Measurements from ENCODE around the gene TYR.
"Not testable (repeated sequence)": the region's sequence is repeated elsewhere in the genome, so short reads cannot be mapped to it uniquely, and the experiment has no call there.

Gene TYR

GRCh38 chr11:89293965-89294679 is 116.4 kb downstream of the TYR start:
- Histone ChIP-seq H3K4me2 (no peak overlapping the region), H3K9ac (no peak overlapping the region), H3K27me3 (no peaks in the 10 kb centered on the region), H3K9me3 (no peaks in the 10 kb centered on the region), H4K20me1 (no peaks in the 10 kb centered on the region), H3K27ac (no peak overlapping the region), H3K36me3 (no peaks in the 10 kb centered on the region), H3K4me1 (no peaks in the 10 kb centered on the region), H3K4me3 (no peak overlapping the region)
- TF ChIP-seq Cebpa-rat (IDR thresholded peaks at IDR 0.05): no peak

GRCh38 chr11:89295023-89295422 is 117.3 kb downstream of the TYR start:
- H3K36me3 ChIP-seq, H3K27ac ChIP-seq, H3K4me2 ChIP-seq, H3K9me3 ChIP-seq, H3K9ac ChIP-seq, H4K20me1 ChIP-seq, H3K27me3 ChIP-seq, H3K4me1 ChIP-seq, H3K4me3 ChIP-seq: not testable (repeated sequence)

DNA sequence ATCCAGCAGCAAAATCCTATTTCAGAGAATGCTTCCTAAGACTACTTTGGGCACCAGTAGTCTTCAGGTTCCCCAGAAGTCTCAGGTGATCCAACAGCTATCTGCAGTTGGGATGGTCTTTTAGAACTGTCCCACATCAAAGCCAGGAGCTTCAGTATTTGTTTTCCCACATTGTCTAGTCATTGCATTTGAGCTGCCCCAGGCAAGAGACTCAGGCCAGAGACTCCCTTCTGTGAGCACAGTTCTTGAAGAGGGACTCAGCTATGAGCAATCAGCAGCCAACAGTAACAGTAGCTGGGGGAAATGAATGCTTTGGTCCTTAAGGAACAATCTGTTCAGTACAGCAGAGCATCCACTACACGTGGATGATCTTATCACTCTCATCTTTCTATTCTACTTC is 125.4 kb downstream of the TYR start:
- not testable (repeated sequence) for H3K9ac ChIP-seq, H3K9me3 ChIP-seq, H3K27me3 ChIP-seq, H3K4me1 ChIP-seq, H3K36me3 ChIP-seq, H4K20me1 ChIP-seq, H3K4me3 ChIP-seq, H3K4me2 ChIP-seq, H3K27ac ChIP-seq

DNA sequence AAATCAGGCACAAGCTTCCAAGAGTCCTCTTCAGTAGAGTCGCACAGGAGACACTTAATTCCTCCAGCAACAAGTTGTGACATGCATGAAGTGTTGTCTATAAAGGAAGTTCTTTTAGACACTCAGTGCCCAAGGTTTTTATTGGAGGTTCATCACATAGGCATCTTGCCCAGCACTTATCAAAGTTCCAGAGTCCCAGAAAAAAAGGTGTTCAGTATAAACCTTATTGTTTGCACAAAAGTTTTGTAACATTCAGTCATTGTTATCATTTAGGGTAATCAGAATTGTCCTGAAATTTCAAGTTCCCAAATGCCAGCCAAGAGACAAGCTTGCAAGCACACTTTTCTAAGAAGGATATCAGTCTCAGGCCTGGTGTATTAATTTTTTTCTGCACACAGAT is 130.6 kb downstream of the TYR start:
- H3K9me3 ChIP-seq, H3K9ac ChIP-seq, H3K27me3 ChIP-seq, H3K4me3 ChIP-seq, H3K4me1 ChIP-seq, H3K27ac ChIP-seq, H4K20me1 ChIP-seq, H3K4me2 ChIP-seq, H3K36me3 ChIP-seq: not testable (repeated sequence)

GRCh38 chr11:89309321-89309985 is 131.8 kb downstream of the TYR start:
- H3K36me3 ChIP-seq, H3K27ac ChIP-seq, H4K20me1 ChIP-seq, H3K4me3 ChIP-seq, H3K4me2 ChIP-seq, H3K9me3 ChIP-seq, H3K4me1 ChIP-seq, H3K9ac ChIP-seq, H3K27me3 ChIP-seq: not testable (repeated sequence)

- not testable (repeated sequence) for H3K27ac ChIP-seq, H3K4me1 ChIP-seq, H3K36me3 ChIP-seq, H3K9me3 ChIP-seq, H4K20me1 ChIP-seq, H3K9ac ChIP-seq, H3K4me2 ChIP-seq, H3K4me3 ChIP-seq, H3K27me3 ChIP-seq
Observed at GRCh38 chr11:89310607-89311006, 132.9 kb downstream of the TYR start.

DNA sequence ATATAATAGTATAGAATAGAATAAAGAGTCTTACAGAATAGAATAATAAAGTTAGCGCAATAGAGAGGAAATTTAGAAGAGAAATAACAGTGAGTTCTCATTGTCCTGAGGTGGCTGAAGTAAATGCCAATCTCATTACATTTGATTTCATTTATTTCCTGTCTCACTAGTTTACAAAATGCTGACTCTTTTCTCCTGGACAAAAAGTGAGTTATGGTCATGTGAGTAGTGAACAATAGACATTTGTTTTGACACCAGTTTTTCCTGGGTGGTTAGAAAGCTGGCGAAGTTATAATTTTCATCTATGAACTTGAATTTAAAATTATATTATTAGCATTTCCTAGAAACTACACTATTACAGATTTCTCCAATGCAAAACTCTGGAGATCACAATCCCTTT is 143.7 kb downstream of the TYR start:
- Histone ChIP-seq H3K4me3 (no peak overlapping the region), H3K9me3 (no peaks in the 10 kb centered on the region), H3K36me3 (no peaks in the 10 kb centered on the region), H3K27ac (no peak overlapping the region), H3K27me3 (no peaks in the 10 kb centered on the region), H4K20me1 (no peaks in the 10 kb centered on the region), H3K9ac (no peak overlapping the region), H3K4me1 (no peaks in the 10 kb centered on the region), H3K4me2 (no peak overlapping the region)
- TF ChIP-seq Cebpa-rat (IDR thresholded peaks at IDR 0.05): no peak

DNA sequence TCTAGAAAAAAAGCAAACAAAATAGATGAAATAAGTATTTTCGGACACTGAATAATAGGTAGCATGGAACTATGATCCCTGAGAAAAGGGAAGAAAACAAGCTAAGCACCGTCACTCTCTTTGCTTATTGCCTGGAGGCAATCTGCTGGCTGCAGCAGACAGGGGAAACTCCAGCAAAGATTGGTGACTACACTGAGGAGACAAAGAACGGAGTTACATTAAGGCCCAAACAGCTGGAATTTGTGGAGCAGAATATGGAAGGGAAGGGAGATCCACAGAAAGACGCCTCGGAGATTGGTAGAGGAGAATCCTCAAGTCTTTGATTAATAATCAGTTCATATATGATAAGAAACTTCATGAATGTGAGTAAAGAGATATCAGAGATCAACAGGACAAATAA is 150.2 kb downstream of the TYR start:
- H4K20me1 ChIP-seq: no peaks in the 10 kb centered on the region
- no peak overlapping the region for H3K9ac ChIP-seq
- no peak overlapping the region for H3K4me3 ChIP-seq
- no peaks in the 10 kb centered on the region for H3K27me3 ChIP-seq
- no peak for TF ChIP-seq Cebpa-rat (IDR thresholded peaks at IDR 0.05)
- H3K36me3 ChIP-seq: no peaks in the 10 kb centered on the region
- no peak overlapping the region for H3K27ac ChIP-seq
- no peak overlapping the region for H3K4me2 ChIP-seq
- no peaks in the 10 kb centered on the region for H3K4me1 ChIP-seq
- no peaks in the 10 kb centered on the region for H3K9me3 ChIP-seq

GRCh38 chr11:89331940-89332339 is 154.3 kb downstream of the TYR start:
- not testable (repeated sequence) for H3K9me3 ChIP-seq, H3K27ac ChIP-seq, H3K9ac ChIP-seq, H3K4me3 ChIP-seq, H4K20me1 ChIP-seq, H3K36me3 ChIP-seq, H3K4me1 ChIP-seq, H3K27me3 ChIP-seq, H3K4me2 ChIP-seq

DNA sequence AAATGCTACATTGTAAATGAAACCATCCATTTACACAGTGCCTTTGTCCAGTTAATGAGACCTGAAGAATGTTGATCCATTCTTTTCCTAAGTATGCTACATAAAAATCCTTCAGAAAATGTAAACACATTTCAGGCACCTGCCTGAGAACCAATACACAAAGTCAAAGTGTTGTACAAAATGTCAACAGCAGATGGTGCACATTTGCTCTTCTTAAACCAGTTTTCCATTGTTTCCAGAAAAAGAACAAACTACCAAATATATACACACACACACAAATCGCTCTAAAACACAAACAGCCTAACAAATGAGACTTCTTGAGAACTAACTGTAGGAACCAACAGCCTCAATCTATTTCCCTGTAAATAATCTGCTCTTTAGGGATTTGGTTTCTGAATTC is 156.0 kb downstream of the TYR start:
- not testable (repeated sequence) for H4K20me1 ChIP-seq, H3K27me3 ChIP-seq, H3K4me1 ChIP-seq, H3K9me3 ChIP-seq, H3K36me3 ChIP-seq, H3K4me2 ChIP-seq, H3K27ac ChIP-seq, H3K9ac ChIP-seq, H3K4me3 ChIP-seq

DNA sequence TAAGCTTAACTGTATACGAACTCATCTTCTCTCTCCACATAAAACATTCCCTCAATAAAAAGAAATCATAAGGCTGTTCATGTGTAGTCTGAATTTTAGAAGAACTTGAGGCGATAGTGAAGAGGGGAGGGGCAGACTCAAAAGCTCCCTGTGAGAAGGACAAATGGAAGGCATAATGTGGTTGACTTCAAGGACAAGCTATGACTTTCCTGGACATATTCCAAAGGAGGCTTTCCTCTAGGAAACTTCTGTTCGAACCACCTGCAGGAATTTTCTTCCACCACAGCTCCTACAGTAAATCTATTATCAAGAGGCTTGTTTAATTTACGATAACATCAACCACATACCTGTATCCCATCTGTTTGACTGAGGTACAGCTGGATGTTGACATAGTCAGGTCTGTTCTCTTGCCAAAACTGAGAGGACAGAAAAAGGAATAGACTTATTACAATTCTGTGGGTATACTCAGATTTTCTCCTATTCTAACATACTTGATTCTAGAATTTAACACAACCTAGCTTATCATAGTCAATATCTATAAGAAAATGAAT is 159.5 kb downstream of the TYR start:
- not testable (repeated sequence) for H4K20me1 ChIP-seq, H3K4me2 ChIP-seq, H3K4me3 ChIP-seq, H3K36me3 ChIP-seq, H3K27ac ChIP-seq, H3K9ac ChIP-seq, H3K27me3 ChIP-seq, H3K9me3 ChIP-seq, H3K4me1 ChIP-seq

GRCh38 chr11:89338073-89338472 is 160.4 kb downstream of the TYR start:
- not testable (repeated sequence) for H3K9ac ChIP-seq, H3K27me3 ChIP-seq, H3K4me3 ChIP-seq, H3K4me1 ChIP-seq, H3K27ac ChIP-seq, H4K20me1 ChIP-seq, H3K9me3 ChIP-seq, H3K36me3 ChIP-seq, H3K4me2 ChIP-seq

GRCh38 chr11:89340450-89340849 is 162.8 kb downstream of the TYR start:
- H3K4me1 ChIP-seq: not testable (repeated sequence)

GRCh38 chr11:89342880-89343572 is 165.4 kb downstream of the TYR start:
- H3K4me2 ChIP-seq, H3K9ac ChIP-seq, H3K4me1 ChIP-seq, H3K36me3 ChIP-seq, H3K4me3 ChIP-seq, H4K20me1 ChIP-seq, H3K27me3 ChIP-seq, H3K9me3 ChIP-seq, H3K27ac ChIP-seq: not testable (repeated sequence)

More at GRCh38 chr11:89340450-89340849, 162.8 kb downstream of the TYR start:
- not testable (repeated sequence) for H3K4me2 ChIP-seq, H3K4me3 ChIP-seq, H3K36me3 ChIP-seq, H3K9ac ChIP-seq, H3K27me3 ChIP-seq, H3K9me3 ChIP-seq, H4K20me1 ChIP-seq, H3K27ac ChIP-seq
